Liver (tissue), 9 donors: ENCODE results near the gene RAB27A. TPM values are rescaled to one million over a fixed set of nuclear protein-coding genes. Genes with fewer than 3 reads are reported as not detected.
A peak's percentile ranks its signal among the peaks of the same experiment; 100 is the strongest.
"Not testable (repeated sequence)": the region's sequence is repeated elsewhere in the genome, so short reads cannot be mapped to it uniquely, and the experiment has no call there.

Source experiments
- DNase-seq: peaks from one replicate; pipeline ENCODE4 v3.0.0-alpha.2; 2017; ENCODE audit warnings: low spot score
- H3K27ac ChIP-seq, 2 donors: one replicate each; pipeline ENCODE4 v1.7.0; 2013; ENCODE audit warnings: inconsistent platforms in 2 of 2, low read length in 2 of 2, control low read depth in 1 of 2, low read depth in 1 of 2, mild to moderate bottlenecking in 1 of 2
- H3K27me3 ChIP-seq, 4 donors: one replicate each; pipeline versions ENCODE4 v1.6.1 to v1.7.0; 2013; ENCODE audit warnings: low read length in 3 of 4, inconsistent platforms in 1 of 4, mild to moderate bottlenecking in 1 of 4, moderate library complexity in 1 of 4; ENCODE audit not compliant: control insufficient read depth in 4 of 4, insufficient read depth in 4 of 4
- H3K36me3 ChIP-seq, 4 donors: one replicate each; pipeline versions ENCODE4 v1.6.1 to v1.7.0; 2013; ENCODE audit warnings: low read length in 3 of 4, mild to moderate bottlenecking in 3 of 4, low read depth in 1 of 4, moderate library complexity in 1 of 4; ENCODE audit not compliant: control insufficient read depth in 4 of 4, insufficient read depth in 3 of 4
- H3K4me1 ChIP-seq, 4 donors: one replicate each; pipeline versions ENCODE4 v1.6.1 to v1.7.0; 2013; ENCODE audit warnings: low read length in 3 of 4, mild to moderate bottlenecking in 3 of 4, moderate library complexity in 1 of 4; ENCODE audit not compliant: control insufficient read depth in 4 of 4, insufficient read depth in 4 of 4
- H3K4me3 ChIP-seq, 3 donors: one replicate each; pipeline versions ENCODE4 v1.6.1 to v1.7.0; 2013; ENCODE audit warnings: low read length in 3 of 3, control low read depth in 1 of 3, low read depth in 1 of 3, mild to moderate bottlenecking in 1 of 3
- H3K9ac ChIP-seq, 2 donors: one replicate each; pipeline ENCODE4 v1.7.0; 2013; ENCODE audit warnings: low read length in 2 of 2, mild to moderate bottlenecking in 2 of 2, moderate library complexity in 2 of 2, control low read depth in 1 of 2, low read depth in 1 of 2
- H3K9me3 ChIP-seq, 4 donors: one replicate each; pipeline versions ENCODE4 v1.6.1 to v1.7.0; 2013; ENCODE audit warnings: low read length in 3 of 4; ENCODE audit not compliant: control insufficient read depth in 4 of 4
- EGR1 ChIP-seq, 2 donors: IDR thresholded peaks; 2 replicates each; pipeline ENCODE4 v1.6.1; 2016 to 2018; ENCODE audit warnings: antibody characterized with exemption in 2 of 2, low read depth in 2 of 2
- FOXA2 ChIP-seq: IDR thresholded peaks from 2 replicates; pipeline ENCODE4 v1.6.1; 2016; ENCODE audit warnings: antibody characterized with exemption
- GABPA ChIP-seq, 2 donors: IDR thresholded peaks in 1 of 2; conservative IDR thresholded peaks in 1 of 2; 2 replicates each; pipeline ENCODE4 v1.6.1; 2016; ENCODE audit warnings: antibody characterized with exemption in 2 of 2, mild to moderate bottlenecking in 1 of 2, moderate library complexity in 1 of 2
- HNF4A ChIP-seq, 2 donors: conservative IDR thresholded peaks; 2 replicates each; pipeline ENCODE4 v1.6.1; 2016; ENCODE audit warnings: antibody characterized with exemption in 2 of 2, mild to moderate bottlenecking in 2 of 2
- NR2F2 ChIP-seq: IDR thresholded peaks from 2 replicates; pipeline ENCODE4 v1.6.1; 2016; ENCODE audit warnings: antibody characterized with exemption
- RAD21 ChIP-seq, 2 donors: IDR thresholded peaks; 2 replicates each; pipeline ENCODE4 v1.6.1; 2016; ENCODE audit warnings: antibody characterized with exemption in 2 of 2, mild to moderate bottlenecking in 2 of 2
- RXRA ChIP-seq, 2 donors: IDR thresholded peaks; 2 replicates each; pipeline ENCODE4 v1.6.1; 2017 to 2018; ENCODE audit warnings: antibody characterized with exemption in 2 of 2, mild to moderate bottlenecking in 1 of 2
- SP1 ChIP-seq: IDR thresholded peaks from 2 replicates; pipeline ENCODE4 v1.6.1; 2018; ENCODE audit warnings: antibody characterized with exemption, mild to moderate bottlenecking
- TAF1 ChIP-seq: conservative IDR thresholded peaks from 2 replicates; pipeline ENCODE4 v1.6.1; 2016; ENCODE audit warnings: antibody characterized with exemption, mild to moderate bottlenecking
- YY1 ChIP-seq: IDR thresholded peaks from 2 replicates; pipeline ENCODE4 v1.6.1; 2016; ENCODE audit warnings: antibody characterized with exemption, mild to moderate bottlenecking
- WGBS: extraction: QIAGEN DNeasy Blood & Tissue Kit; methylation state at CpG from one replicate; pipeline ENCODE4 v1.1.7; 2013; 5-methylcytosine and 5-hydroxymethylcytosine counted together
- polyA plus RNA-seq, 2 donors: library from polyadenylated mRNA; stranded (reverse) in 1 of 2; unstranded in 1 of 2; fragments of 200-250 nt in 1 of 2; fragments of >200 nt in 1 of 2; fragmentation: Nextera tagmentation in 1 of 2; extraction: Ambion mirVana in 1 of 2; gene quantifications; one replicate each; pipeline versions ENCODE4 v1.2.1 to v1.2.3, GENCODE V29; 2013 to 2015
- total RNA-seq, 2 donors: library from RNA; depleted of rRNA; stranded (reverse); fragments of >200 nt; gene quantifications; one replicate each; pipeline ENCODE4 v1.2.3, GENCODE V29; 2014
- TF ChIP-seq, protein P1 (sequence below): IDR thresholded peaks from 2 replicates; pipeline ENCODE4 v1.6.1; 2016; ENCODE audit warnings: antibody characterized with exemption, mild to moderate bottlenecking
- TF ChIP-seq, protein P2 (sequence below): IDR thresholded peaks from 2 replicates; pipeline ENCODE4 v1.6.1; 2016; ENCODE audit warnings: antibody characterized with exemption
- TF ChIP-seq, protein P3 (sequence below): IDR thresholded peaks from 2 replicates; pipeline ENCODE4 v1.6.1; 2016; ENCODE audit warnings: antibody characterized with exemption
- TF ChIP-seq, protein P4 (sequence below): IDR thresholded peaks from 2 replicates; pipeline ENCODE4 v1.6.1; 2016; ENCODE audit warnings: antibody characterized with exemption
- TF ChIP-seq, protein P5 (sequence below): fragments of 150-350 bp; IDR thresholded peaks from 2 replicates; pipeline ENCODE4 v1.5.1; 2017; ENCODE audit warnings: improper control_type of control experiment, low read depth, low read length; ENCODE audit not compliant: missing input control
- donor health status: healthy.
- donor health status: healthy.
- donor health status: healthy.
- donor health status: healthy.
- donor health status: healthy.

Gene RAB27A
- total and polyA plus RNA-seq, 4 donors: 6.4 to 30.8 (median 24.9) TPM

DNA sequence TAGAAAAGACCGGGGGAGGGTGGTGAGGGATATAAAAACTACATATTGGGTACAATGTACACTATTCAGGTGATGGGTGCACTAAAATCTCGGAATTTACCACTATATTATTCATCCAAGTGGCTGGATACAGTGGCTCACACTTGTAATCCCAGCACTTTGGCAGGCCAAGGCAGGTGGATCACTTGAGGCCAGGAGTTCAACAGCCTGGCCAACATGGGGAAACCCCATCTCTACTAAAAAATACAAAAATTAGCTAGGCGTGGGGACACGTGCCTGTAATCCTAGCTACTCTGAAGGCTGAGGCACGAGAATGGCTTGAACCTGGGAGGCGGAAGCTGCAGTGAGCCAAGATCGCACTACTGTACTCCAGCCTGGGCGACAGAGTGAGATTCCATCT lies 37.4 kb downstream of the RAB27A start:
- not testable (repeated sequence) for H3K36me3 ChIP-seq, H3K9ac ChIP-seq, H3K9me3 ChIP-seq, H3K27me3 ChIP-seq, DNase-seq, H3K4me3 ChIP-seq
- H3K4me1 ChIP-seq: peaks cover 13 to 66% (median 37%) of the 10 kb centered on the region in 4 donors
- H3K27ac ChIP-seq: peak overlapping the region; percentile 39 to 59
- WGBS: 71% methylated on average over 8 of the region's 8 CpGs
- TF ChIP-seq HNF4A (conservative IDR thresholded peaks at IDR 0.05) (peak in 1 of 2 donors; percentile 28), RXRA (IDR thresholded peaks at IDR 0.05) (peak; percentile 67 to 71)

DNA sequence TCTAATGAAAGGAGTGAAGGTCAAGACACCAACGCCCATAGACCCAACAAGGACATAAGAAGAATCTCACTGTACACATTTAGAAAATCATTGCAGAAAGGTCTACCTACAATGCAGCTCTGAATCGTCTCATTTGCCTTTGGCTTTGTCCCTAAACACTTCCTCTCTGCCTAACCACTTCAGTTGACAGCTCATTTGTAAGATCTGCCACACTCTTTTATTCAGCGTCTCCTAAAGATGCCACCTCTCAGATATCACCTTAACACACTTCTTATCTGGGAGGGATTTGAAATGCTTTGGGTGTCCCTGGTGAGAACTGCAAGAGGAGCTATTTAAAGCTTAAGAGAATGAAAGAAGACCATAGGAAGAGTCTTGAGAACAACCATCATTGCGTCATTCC lies 38.7 kb downstream of the RAB27A start:
- Histone ChIP-seq H3K4me3 (no peak overlapping the region), H3K27ac (peak overlapping the region; percentile 15 to 65), H3K4me1 (peaks cover 13 to 54% (median 33%) of the 10 kb centered on the region in 4 donors), H3K9ac (no peak overlapping the region), H3K27me3 (no peaks in the 10 kb centered on the region), H3K36me3 (no peaks in the 10 kb centered on the region), H3K9me3 (no peaks in the 10 kb centered on the region)
- 67% methylated on average over 4 of the region's 4 CpGs for WGBS
- TF ChIP-seq, protein P1, sequence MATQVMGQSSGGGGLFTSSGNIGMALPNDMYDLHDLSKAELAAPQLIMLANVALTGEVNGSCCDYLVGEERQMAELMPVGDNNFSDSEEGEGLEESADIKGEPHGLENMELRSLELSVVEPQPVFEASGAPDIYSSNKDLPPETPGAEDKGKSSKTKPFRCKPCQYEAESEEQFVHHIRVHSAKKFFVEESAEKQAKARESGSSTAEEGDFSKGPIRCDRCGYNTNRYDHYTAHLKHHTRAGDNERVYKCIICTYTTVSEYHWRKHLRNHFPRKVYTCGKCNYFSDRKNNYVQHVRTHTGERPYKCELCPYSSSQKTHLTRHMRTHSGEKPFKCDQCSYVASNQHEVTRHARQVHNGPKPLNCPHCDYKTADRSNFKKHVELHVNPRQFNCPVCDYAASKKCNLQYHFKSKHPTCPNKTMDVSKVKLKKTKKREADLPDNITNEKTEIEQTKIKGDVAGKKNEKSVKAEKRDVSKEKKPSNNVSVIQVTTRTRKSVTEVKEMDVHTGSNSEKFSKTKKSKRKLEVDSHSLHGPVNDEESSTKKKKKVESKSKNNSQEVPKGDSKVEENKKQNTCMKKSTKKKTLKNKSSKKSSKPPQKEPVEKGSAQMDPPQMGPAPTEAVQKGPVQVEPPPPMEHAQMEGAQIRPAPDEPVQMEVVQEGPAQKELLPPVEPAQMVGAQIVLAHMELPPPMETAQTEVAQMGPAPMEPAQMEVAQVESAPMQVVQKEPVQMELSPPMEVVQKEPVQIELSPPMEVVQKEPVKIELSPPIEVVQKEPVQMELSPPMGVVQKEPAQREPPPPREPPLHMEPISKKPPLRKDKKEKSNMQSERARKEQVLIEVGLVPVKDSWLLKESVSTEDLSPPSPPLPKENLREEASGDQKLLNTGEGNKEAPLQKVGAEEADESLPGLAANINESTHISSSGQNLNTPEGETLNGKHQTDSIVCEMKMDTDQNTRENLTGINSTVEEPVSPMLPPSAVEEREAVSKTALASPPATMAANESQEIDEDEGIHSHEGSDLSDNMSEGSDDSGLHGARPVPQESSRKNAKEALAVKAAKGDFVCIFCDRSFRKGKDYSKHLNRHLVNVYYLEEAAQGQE: no peak
- TF ChIP-seq RAD21 (IDR thresholded peaks at IDR 0.05): no peak
- TF ChIP-seq, protein P2, sequence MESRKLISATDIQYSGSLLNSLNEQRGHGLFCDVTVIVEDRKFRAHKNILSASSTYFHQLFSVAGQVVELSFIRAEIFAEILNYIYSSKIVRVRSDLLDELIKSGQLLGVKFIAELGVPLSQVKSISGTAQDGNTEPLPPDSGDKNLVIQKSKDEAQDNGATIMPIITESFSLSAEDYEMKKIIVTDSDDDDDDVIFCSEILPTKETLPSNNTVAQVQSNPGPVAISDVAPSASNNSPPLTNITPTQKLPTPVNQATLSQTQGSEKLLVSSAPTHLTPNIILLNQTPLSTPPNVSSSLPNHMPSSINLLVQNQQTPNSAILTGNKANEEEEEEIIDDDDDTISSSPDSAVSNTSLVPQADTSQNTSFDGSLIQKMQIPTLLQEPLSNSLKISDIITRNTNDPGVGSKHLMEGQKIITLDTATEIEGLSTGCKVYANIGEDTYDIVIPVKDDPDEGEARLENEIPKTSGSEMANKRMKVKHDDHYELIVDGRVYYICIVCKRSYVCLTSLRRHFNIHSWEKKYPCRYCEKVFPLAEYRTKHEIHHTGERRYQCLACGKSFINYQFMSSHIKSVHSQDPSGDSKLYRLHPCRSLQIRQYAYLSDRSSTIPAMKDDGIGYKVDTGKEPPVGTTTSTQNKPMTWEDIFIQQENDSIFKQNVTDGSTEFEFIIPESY: no peak
- no peak for TF ChIP-seq FOXA2
- TF ChIP-seq HNF4A (conservative IDR thresholded peaks at IDR 0.05): no peak
- TF ChIP-seq, protein P3, sequence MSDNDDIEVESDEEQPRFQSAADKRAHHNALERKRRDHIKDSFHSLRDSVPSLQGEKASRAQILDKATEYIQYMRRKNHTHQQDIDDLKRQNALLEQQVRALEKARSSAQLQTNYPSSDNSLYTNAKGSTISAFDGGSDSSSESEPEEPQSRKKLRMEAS: no peak
- no peak for TF ChIP-seq NR2F2
- TF ChIP-seq, protein P4, sequence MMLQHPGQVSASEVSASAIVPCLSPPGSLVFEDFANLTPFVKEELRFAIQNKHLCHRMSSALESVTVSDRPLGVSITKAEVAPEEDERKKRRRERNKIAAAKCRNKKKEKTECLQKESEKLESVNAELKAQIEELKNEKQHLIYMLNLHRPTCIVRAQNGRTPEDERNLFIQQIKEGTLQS: no peak
- no peak for TF ChIP-seq TAF1
- no peak for TF ChIP-seq SP1
- TF ChIP-seq GABPA (IDR thresholded peaks at IDR 0.05 in 1 of 2, conservative IDR thresholded peaks at IDR 0.05 in 1 of 2): no peak
- TF ChIP-seq EGR1 (IDR thresholded peaks at IDR 0.05; ENCODE audit: low read depth in 2 of 2): no peak
- no peak for TF ChIP-seq RXRA (IDR thresholded peaks at IDR 0.05)
- TF ChIP-seq, protein P5, sequence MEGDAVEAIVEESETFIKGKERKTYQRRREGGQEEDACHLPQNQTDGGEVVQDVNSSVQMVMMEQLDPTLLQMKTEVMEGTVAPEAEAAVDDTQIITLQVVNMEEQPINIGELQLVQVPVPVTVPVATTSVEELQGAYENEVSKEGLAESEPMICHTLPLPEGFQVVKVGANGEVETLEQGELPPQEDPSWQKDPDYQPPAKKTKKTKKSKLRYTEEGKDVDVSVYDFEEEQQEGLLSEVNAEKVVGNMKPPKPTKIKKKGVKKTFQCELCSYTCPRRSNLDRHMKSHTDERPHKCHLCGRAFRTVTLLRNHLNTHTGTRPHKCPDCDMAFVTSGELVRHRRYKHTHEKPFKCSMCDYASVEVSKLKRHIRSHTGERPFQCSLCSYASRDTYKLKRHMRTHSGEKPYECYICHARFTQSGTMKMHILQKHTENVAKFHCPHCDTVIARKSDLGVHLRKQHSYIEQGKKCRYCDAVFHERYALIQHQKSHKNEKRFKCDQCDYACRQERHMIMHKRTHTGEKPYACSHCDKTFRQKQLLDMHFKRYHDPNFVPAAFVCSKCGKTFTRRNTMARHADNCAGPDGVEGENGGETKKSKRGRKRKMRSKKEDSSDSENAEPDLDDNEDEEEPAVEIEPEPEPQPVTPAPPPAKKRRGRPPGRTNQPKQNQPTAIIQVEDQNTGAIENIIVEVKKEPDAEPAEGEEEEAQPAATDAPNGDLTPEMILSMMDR: no peak
- no peak for TF ChIP-seq YY1
- no peak for DNase-seq
